WTC11 (cell line): Measurements from ENCODE around the gene ALDOA. TPM values are rescaled to one million over a fixed set of nuclear protein-coding genes. Genes with fewer than 3 reads are reported as not detected.

Experiments
- ARID4B ChIP-seq: sonication (generic); formaldehyde crosslinking; IDR thresholded peaks from 2 replicates; pipeline ENCODE4 v1.8.0; 2023; ENCODE audit warnings: missing genetic modification reagents, mild to moderate bottlenecking, borderline replicate concordance
- ATF3 ChIP-seq: sonication (generic); formaldehyde crosslinking; conservative IDR thresholded peaks from 2 replicates; pipeline ENCODE4 v1.8.1; 2022; ENCODE audit warnings: mild to moderate bottlenecking, missing genetic modification reagents
- CREB1 ChIP-seq: sonication (generic); formaldehyde crosslinking; IDR thresholded peaks from 2 replicates; pipeline ENCODE4 v1.8.0; 2023; ENCODE audit warnings: mild to moderate bottlenecking, missing genetic modification reagents
- ERG ChIP-seq: fragments of 250-450 bp; sonication (Bioruptor Pico); IDR thresholded peaks from 2 replicates; pipeline ENCODE4 v1.8.0; 2021; ENCODE audit warnings: mild to moderate bottlenecking
- FOXP1 ChIP-seq: sonication (generic); formaldehyde crosslinking; IDR thresholded peaks from 2 replicates; pipeline ENCODE4 v1.8.0; 2022; ENCODE audit warnings: missing genetic modification reagents, mild to moderate bottlenecking, moderate library complexity, borderline replicate concordance
- FOXP4 ChIP-seq: sonication (generic); formaldehyde crosslinking; IDR thresholded peaks from 2 replicates; pipeline ENCODE4 v1.8.0; 2022; ENCODE audit warnings: mild to moderate bottlenecking, missing genetic modification reagents
- GRHL2 ChIP-seq: fragments of 250-450 bp; sonication (Bioruptor Pico); IDR thresholded peaks from 2 replicates; pipeline ENCODE4 v1.8.0; 2022; ENCODE audit warnings: mild to moderate bottlenecking, moderate library complexity; ENCODE audit not compliant: insufficient replicate concordance, severe bottlenecking
- JAZF1 ChIP-seq: fragments of 250-450 bp; sonication (Bioruptor Pico); IDR thresholded peaks from 2 replicates; pipeline ENCODE4 v1.9.0; 2021; ENCODE audit warnings: moderate library complexity, mild to moderate bottlenecking, inconsistent platforms
- JUN ChIP-seq: sonication (generic); formaldehyde crosslinking; IDR thresholded peaks from 2 replicates; pipeline ENCODE4 v1.8.0; 2023; ENCODE audit warnings: mild to moderate bottlenecking, missing genetic modification reagents
- MXD4 ChIP-seq: fragments of 250-450 bp; sonication (Bioruptor Pico); IDR thresholded peaks from 2 replicates; pipeline ENCODE4 v1.8.0; 2021; ENCODE audit warnings: mild to moderate bottlenecking, moderate library complexity, borderline replicate concordance
- PRRX2 ChIP-seq: fragments of 250-450 bp; sonication (Bioruptor Pico); IDR thresholded peaks from 2 replicates; pipeline ENCODE4 v1.8.0; 2021; ENCODE audit warnings: mild to moderate bottlenecking
- SMAD3 ChIP-seq: sonication (generic); formaldehyde crosslinking; IDR thresholded peaks from 2 replicates; pipeline ENCODE4 v1.8.0; 2022; ENCODE audit warnings: missing genetic modification reagents, mild to moderate bottlenecking, borderline replicate concordance
- SMAD4 ChIP-seq: sonication (generic); formaldehyde crosslinking; IDR thresholded peaks from 2 replicates; pipeline ENCODE4 v1.8.0; 2022; ENCODE audit warnings: mild to moderate bottlenecking, missing genetic modification reagents
- STAT6 ChIP-seq: sonication (generic); formaldehyde crosslinking; conservative IDR thresholded peaks from 2 replicates; pipeline ENCODE4 v1.8.1; 2023; ENCODE audit warnings: mild to moderate bottlenecking, low read depth, missing genetic modification reagents, moderate library complexity
- TEAD4 ChIP-seq: sonication (generic); formaldehyde crosslinking; IDR thresholded peaks from 2 replicates; pipeline ENCODE4 v1.8.0; 2022; ENCODE audit warnings: mild to moderate bottlenecking, missing genetic modification reagents
- ZNF219 ChIP-seq: sonication (generic); formaldehyde crosslinking; IDR thresholded peaks from 2 replicates; pipeline ENCODE4 v1.8.0; 2023; ENCODE audit warnings: missing genetic modification reagents, mild to moderate bottlenecking, borderline replicate concordance
- ZNF281 ChIP-seq: sonication (generic); formaldehyde crosslinking; IDR thresholded peaks from 2 replicates; pipeline ENCODE4 v1.8.0; 2023; ENCODE audit warnings: mild to moderate bottlenecking, missing genetic modification reagents
- ZNF416 ChIP-seq: fragments of 250-450 bp; sonication (Bioruptor Pico); IDR thresholded peaks from 2 replicates; pipeline ENCODE4 v1.9.0; 2021; ENCODE audit warnings: mild to moderate bottlenecking, inconsistent platforms
- ZNF512 ChIP-seq: sonication (generic); formaldehyde crosslinking; IDR thresholded peaks from 2 replicates; pipeline ENCODE4 v1.8.1; 2022; ENCODE audit warnings: missing genetic modification reagents, borderline replicate concordance
- ZNF671 ChIP-seq: fragments of 250-450 bp; sonication (Bioruptor Pico); IDR thresholded peaks from 2 replicates; pipeline ENCODE4 v1.8.0; 2021; ENCODE audit warnings: mild to moderate bottlenecking
- total RNA-seq: library from RNA; stranded (reverse); gene quantifications from 3 replicates; pipeline ENCODE4 v1.2.3, GENCODE V29; 2021

Gene ALDOA
- total RNA-seq, 1 experiment from 2014 or later, result 1,537 TPM

- TF ChIP-seq CREB1 (CRISPR knock-in tag) (peak; percentile 70; the same call in 1 of the 2 replicates), ZNF671 (CRISPR knock-in tag) (no peak), ZNF416 (CRISPR knock-in tag) (no peak), PRRX2 (CRISPR knock-in tag) (no peak), JAZF1 (no peak), ERG (CRISPR knock-in tag) (no peak), MXD4 (CRISPR knock-in tag) (no peak), SMAD3 (CRISPR knock-in tag) (peak; percentile 45; the same call in 1 of the 2 replicates), ZNF219 (CRISPR knock-in tag) (peak; percentile 90; the same call in 1 of the 2 replicates), ATF3 (CRISPR knock-in tag) (no peak), ZNF512 (CRISPR knock-in tag) (no peak), ARID4B (peak; percentile 90; the same call in 1 of the 2 replicates), STAT6 (CRISPR knock-in tag) (no peak), FOXP4 (CRISPR knock-in tag) (peak; percentile 76; the same call in 1 of the 2 replicates), JUN (CRISPR knock-in tag) (peak; percentile 90), SMAD4 (CRISPR knock-in tag) (0 out of 2 replicates have a peak, but pooled peaks have one; percentile 28), TEAD4 (CRISPR knock-in tag) (peak; percentile 82; the same call in 1 of the 2 replicates), ZNF281 (CRISPR knock-in tag) (0 out of 2 replicates have a peak, but pooled peaks have one; percentile 35), FOXP1 (CRISPR knock-in tag) (peak; percentile 85; the same call in 1 of the 2 replicates), GRHL2 (CRISPR knock-in tag) (no peak)
These were observed 37.0 kb upstream of the ALDOA start (continued) for GRCh38 chr16:30028438-30029076.
